DMS153 (cell line): Measurements from ENCODE around the gene PCIF1.
"Not testable (repeated sequence)": the region's sequence is repeated elsewhere in the genome, so short reads cannot be mapped to it uniquely, and the experiment has no call there.

Experiments used
- DNase-seq: peaks from one replicate; lab custom pipeline; 2025; lab: John Stamatoyannopoulos, UW

Gene PCIF1

GRCh38 chr20:45924391-45925261 is 9.9 kb upstream of the PCIF1 start:
- DNase-seq = peak; percentile 30

- DNase-seq = no peak
Observed at GRCh38 chr20:45925821-45926506, 8.5 kb upstream of the PCIF1 start.

GRCh38 chr20:45926731-45927070 is 7.8 kb upstream of the PCIF1 start:
- no peak for DNase-seq

- DNase-seq = no peak
Observed at GRCh38 chr20:45927071-45927878, 7.2 kb upstream of the PCIF1 start.

GRCh38 chr20:45931680-45932079 is 2.8 kb upstream of the PCIF1 start:
- not testable (repeated sequence) for DNase-seq

GRCh38 chr20:45933266-45934045 is 1.0 kb upstream of the PCIF1 start:
- peak; percentile 93 for DNase-seq

GRCh38 chr20:45934046-45934585 is 367 bp upstream of the PCIF1 start:
- DNase-seq = no peak

- DNase-seq = no peak
Observed at GRCh38 chr20:45935416-45936046, 1.0 kb downstream of the PCIF1 start.

GRCh38 chr20:45937765-45938164 is 3.3 kb downstream of the PCIF1 start:
- no peak for DNase-seq

GRCh38 chr20:45938727-45939438 is 4.4 kb downstream of the PCIF1 start:
- no peak for DNase-seq

GRCh38 chr20:45940053-45940452 is 5.6 kb downstream of the PCIF1 start:
- no peak for DNase-seq

- DNase-seq = no peak
Observed at GRCh38 chr20:45940469-45940868, 6.0 kb downstream of the PCIF1 start.

- DNase-seq = no peak
Observed at GRCh38 chr20:45943613-45944012, 9.1 kb downstream of the PCIF1 start.

- DNase-seq = no peak
Observed at GRCh38 chr20:45944151-45944964, 9.9 kb downstream of the PCIF1 start.

GRCh38 chr20:45944965-45945677 is 10.6 kb downstream of the PCIF1 start:
- DNase-seq = no peak

- DNase-seq = no peak
Observed at GRCh38 chr20:45945678-45946148, 11.2 kb downstream of the PCIF1 start.

- DNase-seq = no peak
Observed at GRCh38 chr20:45946149-45946970, 11.9 kb downstream of the PCIF1 start.
